Measurements from ENCODE around the gene GFPT2.

Gene GFPT2

GRCh38 chr5:180352116-180353047 lies 754 bp downstream of the GFPT2 start:
- peak overlapping the region; percentile 59 for H3K4me3 ChIP-seq (ENCODE audit: low read depth, low read length)
- TF ChIP-seq CTCF (IDR thresholded peaks at IDR 0.05; ENCODE audit: low read depth, low read length, missing control alignments): no peak
- DNase-seq (ENCODE audit: low read depth): no peak

- DNase-seq (ENCODE audit: low read depth): no peak
- TF ChIP-seq CTCF (IDR thresholded peaks at IDR 0.05; ENCODE audit: low read depth, low read length, missing control alignments): no peak
- no peak overlapping the region for H3K4me3 ChIP-seq (ENCODE audit: low read depth, low read length)
Observed at GRCh38 chr5:180350711-180351465, 2.2 kb downstream of the GFPT2 start.

GRCh38 chr5:180350296-180350695 lies 2.8 kb downstream of the GFPT2 start:
- TF ChIP-seq CTCF (IDR thresholded peaks at IDR 0.05; ENCODE audit: low read depth, low read length, missing control alignments): no peak
- no peak overlapping the region for H3K4me3 ChIP-seq (ENCODE audit: low read depth, low read length)
- no peak for DNase-seq (ENCODE audit: low read depth)

GRCh38 chr5:180349391-180349790 lies 3.7 kb downstream of the GFPT2 start:
- no peak for DNase-seq (ENCODE audit: low read depth)
- TF ChIP-seq CTCF (IDR thresholded peaks at IDR 0.05; ENCODE audit: low read depth, low read length, missing control alignments): no peak
- no peak overlapping the region for H3K4me3 ChIP-seq (ENCODE audit: low read depth, low read length)

- no peak overlapping the region for H3K4me3 ChIP-seq (ENCODE audit: low read depth, low read length)
- no peak for TF ChIP-seq CTCF (IDR thresholded peaks at IDR 0.05; ENCODE audit: low read depth, low read length, missing control alignments)
Observed at GRCh38 chr5:180348336-180348735, 4.8 kb downstream of the GFPT2 start.

GRCh38 chr5:180347702-180348101 lies 5.4 kb downstream of the GFPT2 start:
- no peak for DNase-seq (ENCODE audit: low read depth)
- TF ChIP-seq CTCF (IDR thresholded peaks at IDR 0.05; ENCODE audit: low read depth, low read length, missing control alignments): no peak
- H3K4me3 ChIP-seq (ENCODE audit: low read depth, low read length): no peak overlapping the region

More at GRCh38 chr5:180348336-180348735, 4.8 kb downstream of the GFPT2 start:
- DNase-seq (ENCODE audit: low read depth): no peak

All from GM12864 (cell line).